HepG2 (cell line): ENCODE data around the gene AFG1L. TPM values are rescaled to one million over a fixed set of nuclear protein-coding genes. Genes with fewer than 3 reads are reported as not detected.

ENCODE experiments used
- BATF2 ChIP-seq: sonication (generic); formaldehyde crosslinking; IDR thresholded peaks from 2 replicates; pipeline ENCODE4 v1.8.0; 2022; ENCODE audit warnings: mild to moderate bottlenecking, missing genetic modification reagents, moderate library complexity
- GTF3A ChIP-seq: sonication (generic); formaldehyde crosslinking; conservative IDR thresholded peaks from 2 replicates; pipeline ENCODE4 v1.4.0; 2020; ENCODE audit warnings: mild to moderate bottlenecking, missing genetic modification reagents
- HDAC6 ChIP-seq: fragments of 200-600 bp; sonication (generic); IDR thresholded peaks from 2 replicates; pipeline ENCODE4 v1.7.0; 2017; ENCODE audit warnings: mild to moderate bottlenecking, antibody characterized with exemption, low read length, low read depth
- NFATC3 ChIP-seq: sonication (generic); formaldehyde crosslinking; IDR thresholded peaks from 2 replicates; pipeline ENCODE4 v1.5.1; 2020; ENCODE audit warnings: mild to moderate bottlenecking, missing genetic modification reagents
- NFKB2 ChIP-seq: sonication (generic); formaldehyde crosslinking; IDR thresholded peaks from 2 replicates; pipeline ENCODE4 v1.4.0; 2020; ENCODE audit warnings: missing genetic modification reagents, borderline replicate concordance
- POGK ChIP-seq: sonication (generic); formaldehyde crosslinking; conservative IDR thresholded peaks from 2 replicates; pipeline ENCODE4 v1.8.0; 2022; ENCODE audit warnings: mild to moderate bottlenecking, moderate library complexity, missing genetic modification reagents
- SP4 ChIP-seq: sonication (generic); formaldehyde crosslinking; IDR thresholded peaks from 2 replicates; pipeline ENCODE4 v1.8.1; 2023; ENCODE audit warnings: mild to moderate bottlenecking, missing genetic modification reagents
- ZBTB10 ChIP-seq: sonication (generic); formaldehyde crosslinking; IDR thresholded peaks from 2 replicates; pipeline ENCODE4 v1.4.0; 2020; ENCODE audit warnings: missing genetic modification reagents, borderline replicate concordance
- polyA plus RNA-seq, 8 experiments: library from polyadenylated mRNA; depleted of rRNA in 3 of 8; stranded (reverse) in 7 of 8; unstranded in 1 of 8; fragments of >200 nt; fragmentation: Illumina TruSeq in 4 of 8; extraction: Trizol in 4 of 8; gene quantifications; 2 replicates each; pipeline versions ENCODE4 v1.2.1 to v1.2.3, GENCODE V29; 2011 to 2016; ENCODE audit warnings: low read depth in 4 of 8, missing spikeins in 1 of 8, mixed read lengths in 1 of 8; ENCODE audit not compliant: insufficient read depth in 1 of 8
- total RNA-seq, 5 experiments: library from RNA; depleted of rRNA; stranded (reverse); fragments of >200 nt; fragmentation: Illumina TruSeq; extraction: Trizol; gene quantifications; 2 replicates each; pipeline ENCODE4 v1.2.3, GENCODE V29; 2016; ENCODE audit warnings: low read depth in 1 of 5
- TF ChIP-seq, protein P1 (sequence below): sonication (generic); formaldehyde crosslinking; IDR thresholded peaks from 2 replicates; pipeline ENCODE4 v1.9.0; 2021; ENCODE audit warnings: missing genetic modification reagents, borderline replicate concordance
- TF ChIP-seq, protein P2 (sequence below): sonication (generic); formaldehyde crosslinking; IDR thresholded peaks from 2 replicates; pipeline ENCODE4 v1.5.0; 2020; ENCODE audit warnings: mild to moderate bottlenecking, missing genetic modification reagents
- TF ChIP-seq, protein P3 (sequence below): sonication (generic); formaldehyde crosslinking; conservative IDR thresholded peaks from 2 replicates; pipeline ENCODE4 v1.4.0; 2020; ENCODE audit warnings: missing genetic modification reagents
- TF ChIP-seq, protein P4 (sequence below): sonication (generic); formaldehyde crosslinking; IDR thresholded peaks from 2 replicates; pipeline ENCODE4 v1.4.0; 2020; ENCODE audit warnings: mild to moderate bottlenecking, missing genetic modification reagents
- TF ChIP-seq, protein P5 (sequence below): sonication (generic); formaldehyde crosslinking; IDR thresholded peaks from 2 replicates; pipeline ENCODE4 v1.4.0; 2020; ENCODE audit warnings: missing genetic modification reagents

AFG1L gene
- total and polyA plus RNA-seq, 2 of the 13 experiments (the other 11 are each of a cell fraction or from before 2014, with no cell fraction given) = 3.1 to 14.0 TPM

- TF ChIP-seq, protein P1, sequence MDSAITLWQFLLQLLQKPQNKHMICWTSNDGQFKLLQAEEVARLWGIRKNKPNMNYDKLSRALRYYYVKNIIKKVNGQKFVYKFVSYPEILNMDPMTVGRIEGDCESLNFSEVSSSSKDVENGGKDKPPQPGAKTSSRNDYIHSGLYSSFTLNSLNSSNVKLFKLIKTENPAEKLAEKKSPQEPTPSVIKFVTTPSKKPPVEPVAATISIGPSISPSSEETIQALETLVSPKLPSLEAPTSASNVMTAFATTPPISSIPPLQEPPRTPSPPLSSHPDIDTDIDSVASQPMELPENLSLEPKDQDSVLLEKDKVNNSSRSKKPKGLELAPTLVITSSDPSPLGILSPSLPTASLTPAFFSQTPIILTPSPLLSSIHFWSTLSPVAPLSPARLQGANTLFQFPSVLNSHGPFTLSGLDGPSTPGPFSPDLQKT (CRISPR knock-in tag) = no peak
- TF ChIP-seq, protein P2, sequence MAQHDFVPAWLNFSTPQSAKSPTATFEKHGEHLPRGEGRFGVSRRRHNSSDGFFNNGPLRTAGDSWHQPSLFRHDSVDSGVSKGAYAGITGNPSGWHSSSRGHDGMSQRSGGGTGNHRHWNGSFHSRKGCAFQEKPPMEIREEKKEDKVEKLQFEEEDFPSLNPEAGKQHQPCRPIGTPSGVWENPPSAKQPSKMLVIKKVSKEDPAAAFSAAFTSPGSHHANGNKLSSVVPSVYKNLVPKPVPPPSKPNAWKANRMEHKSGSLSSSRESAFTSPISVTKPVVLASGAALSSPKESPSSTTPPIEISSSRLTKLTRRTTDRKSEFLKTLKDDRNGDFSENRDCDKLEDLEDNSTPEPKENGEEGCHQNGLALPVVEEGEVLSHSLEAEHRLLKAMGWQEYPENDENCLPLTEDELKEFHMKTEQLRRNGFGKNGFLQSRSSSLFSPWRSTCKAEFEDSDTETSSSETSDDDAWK = no peak
- TF ChIP-seq, protein P3, sequence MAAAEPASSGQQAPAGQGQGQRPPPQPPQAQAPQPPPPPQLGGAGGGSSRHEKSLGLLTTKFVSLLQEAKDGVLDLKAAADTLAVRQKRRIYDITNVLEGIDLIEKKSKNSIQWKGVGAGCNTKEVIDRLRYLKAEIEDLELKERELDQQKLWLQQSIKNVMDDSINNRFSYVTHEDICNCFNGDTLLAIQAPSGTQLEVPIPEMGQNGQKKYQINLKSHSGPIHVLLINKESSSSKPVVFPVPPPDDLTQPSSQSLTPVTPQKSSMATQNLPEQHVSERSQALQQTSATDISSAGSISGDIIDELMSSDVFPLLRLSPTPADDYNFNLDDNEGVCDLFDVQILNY (CRISPR knock-in tag) = no peak
- no peak for TF ChIP-seq BATF2 (CRISPR knock-in tag)
- no peak for TF ChIP-seq ZBTB10 (CRISPR knock-in tag)
- TF ChIP-seq, protein P4, sequence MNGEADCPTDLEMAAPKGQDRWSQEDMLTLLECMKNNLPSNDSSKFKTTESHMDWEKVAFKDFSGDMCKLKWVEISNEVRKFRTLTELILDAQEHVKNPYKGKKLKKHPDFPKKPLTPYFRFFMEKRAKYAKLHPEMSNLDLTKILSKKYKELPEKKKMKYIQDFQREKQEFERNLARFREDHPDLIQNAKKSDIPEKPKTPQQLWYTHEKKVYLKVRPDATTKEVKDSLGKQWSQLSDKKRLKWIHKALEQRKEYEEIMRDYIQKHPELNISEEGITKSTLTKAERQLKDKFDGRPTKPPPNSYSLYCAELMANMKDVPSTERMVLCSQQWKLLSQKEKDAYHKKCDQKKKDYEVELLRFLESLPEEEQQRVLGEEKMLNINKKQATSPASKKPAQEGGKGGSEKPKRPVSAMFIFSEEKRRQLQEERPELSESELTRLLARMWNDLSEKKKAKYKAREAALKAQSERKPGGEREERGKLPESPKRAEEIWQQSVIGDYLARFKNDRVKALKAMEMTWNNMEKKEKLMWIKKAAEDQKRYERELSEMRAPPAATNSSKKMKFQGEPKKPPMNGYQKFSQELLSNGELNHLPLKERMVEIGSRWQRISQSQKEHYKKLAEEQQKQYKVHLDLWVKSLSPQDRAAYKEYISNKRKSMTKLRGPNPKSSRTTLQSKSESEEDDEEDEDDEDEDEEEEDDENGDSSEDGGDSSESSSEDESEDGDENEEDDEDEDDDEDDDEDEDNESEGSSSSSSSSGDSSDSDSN (CRISPR knock-in tag) = peak; percentile 20; the same call in 1 of the 2 replicates
- no peak for TF ChIP-seq HDAC6
- TF ChIP-seq NFKB2 (CRISPR knock-in tag) = peak; percentile 56; the same call in 1 of the 2 replicates
- TF ChIP-seq POGK (CRISPR knock-in tag) = peak; percentile 35; the same call in 1 of the 2 replicates
- no peak for TF ChIP-seq NFATC3
- no peak for TF ChIP-seq SP4 (CRISPR knock-in tag)
- TF ChIP-seq GTF3A (CRISPR knock-in tag) = no peak
- TF ChIP-seq, protein P5, sequence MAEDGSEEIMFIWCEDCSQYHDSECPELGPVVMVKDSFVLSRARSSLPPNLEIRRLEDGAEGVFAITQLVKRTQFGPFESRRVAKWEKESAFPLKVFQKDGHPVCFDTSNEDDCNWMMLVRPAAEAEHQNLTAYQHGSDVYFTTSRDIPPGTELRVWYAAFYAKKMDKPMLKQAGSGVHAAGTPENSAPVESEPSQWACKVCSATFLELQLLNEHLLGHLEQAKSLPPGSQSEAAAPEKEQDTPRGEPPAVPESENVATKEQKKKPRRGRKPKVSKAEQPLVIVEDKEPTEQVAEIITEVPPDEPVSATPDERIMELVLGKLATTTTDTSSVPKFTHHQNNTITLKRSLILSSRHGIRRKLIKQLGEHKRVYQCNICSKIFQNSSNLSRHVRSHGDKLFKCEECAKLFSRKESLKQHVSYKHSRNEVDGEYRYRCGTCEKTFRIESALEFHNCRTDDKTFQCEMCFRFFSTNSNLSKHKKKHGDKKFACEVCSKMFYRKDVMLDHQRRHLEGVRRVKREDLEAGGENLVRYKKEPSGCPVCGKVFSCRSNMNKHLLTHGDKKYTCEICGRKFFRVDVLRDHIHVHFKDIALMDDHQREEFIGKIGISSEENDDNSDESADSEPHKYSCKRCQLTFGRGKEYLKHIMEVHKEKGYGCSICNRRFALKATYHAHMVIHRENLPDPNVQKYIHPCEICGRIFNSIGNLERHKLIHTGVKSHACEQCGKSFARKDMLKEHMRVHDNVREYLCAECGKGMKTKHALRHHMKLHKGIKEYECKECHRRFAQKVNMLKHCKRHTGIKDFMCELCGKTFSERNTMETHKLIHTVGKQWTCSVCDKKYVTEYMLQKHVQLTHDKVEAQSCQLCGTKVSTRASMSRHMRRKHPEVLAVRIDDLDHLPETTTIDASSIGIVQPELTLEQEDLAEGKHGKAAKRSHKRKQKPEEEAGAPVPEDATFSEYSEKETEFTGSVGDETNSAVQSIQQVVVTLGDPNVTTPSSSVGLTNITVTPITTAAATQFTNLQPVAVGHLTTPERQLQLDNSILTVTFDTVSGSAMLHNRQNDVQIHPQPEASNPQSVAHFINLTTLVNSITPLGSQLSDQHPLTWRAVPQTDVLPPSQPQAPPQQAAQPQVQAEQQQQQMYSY (CRISPR knock-in tag) = no peak
Observed at GRCh38 chr6:108562503-108562993, 267.7 kb downstream of the AFG1L start (continued).
